Measurements from ENCODE around the gene CCDC57. TPM values are rescaled to one million over a fixed set of nuclear protein-coding genes. Genes with fewer than 3 reads are reported as not detected.
"Not testable (repeated sequence)": the region's sequence is repeated elsewhere in the genome, so short reads cannot be mapped to it uniquely, and the experiment has no call there.

The CCDC57 gene
- total and polyA plus RNA-seq, 12 donors: 7.0 to 34.5 (median 10.7) TPM

DNA sequence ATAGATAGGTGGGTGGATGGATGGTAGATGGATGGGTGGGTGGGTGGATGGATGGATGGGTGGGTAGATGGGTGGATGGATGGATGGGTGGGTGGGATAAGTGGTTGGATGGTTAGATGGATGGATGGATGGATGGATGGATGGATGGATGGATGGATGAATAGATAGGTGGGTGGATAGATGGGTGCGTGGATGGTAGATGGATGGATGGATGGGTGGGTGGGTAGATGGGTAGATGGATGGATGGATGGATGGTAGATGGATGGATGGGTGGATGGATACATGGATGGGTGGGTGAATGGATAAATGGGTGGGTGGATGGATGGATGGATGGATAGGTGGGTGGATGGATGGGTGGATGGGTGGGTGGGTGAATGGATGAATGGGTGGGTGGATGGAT is 64.6 kb downstream of the CCDC57 start:
- no peaks in the 10 kb centered on the region for H3K27me3 ChIP-seq
- 100% methylated on average over 1 of the region's 1 CpG for WGBS, 2 donors
- no peak for TF ChIP-seq CTCF (IDR thresholded peaks at IDR 0.05)
- H3K4me3 ChIP-seq: no peak overlapping the region
- H3K27ac ChIP-seq: no peak overlapping the region
- ATAC-seq (no peak), DNase-seq (no peak)
- peaks cover 0 to 8% (median 0%) of the 10 kb centered on the region in 9 donors for H3K36me3 ChIP-seq
- no peaks in the 10 kb centered on the region for H3K9me3 ChIP-seq
- intact Hi-C loops (cut with DNase I): no loop called here
- H3K4me1 ChIP-seq: no peaks in the 10 kb centered on the region

GRCh38 chr17:82146663-82147654 is 65.7 kb downstream of the CCDC57 start:
- no peaks in the 10 kb centered on the region for H3K27me3 ChIP-seq
- intact Hi-C loops (cut with DNase I): no loop called here

DNA sequence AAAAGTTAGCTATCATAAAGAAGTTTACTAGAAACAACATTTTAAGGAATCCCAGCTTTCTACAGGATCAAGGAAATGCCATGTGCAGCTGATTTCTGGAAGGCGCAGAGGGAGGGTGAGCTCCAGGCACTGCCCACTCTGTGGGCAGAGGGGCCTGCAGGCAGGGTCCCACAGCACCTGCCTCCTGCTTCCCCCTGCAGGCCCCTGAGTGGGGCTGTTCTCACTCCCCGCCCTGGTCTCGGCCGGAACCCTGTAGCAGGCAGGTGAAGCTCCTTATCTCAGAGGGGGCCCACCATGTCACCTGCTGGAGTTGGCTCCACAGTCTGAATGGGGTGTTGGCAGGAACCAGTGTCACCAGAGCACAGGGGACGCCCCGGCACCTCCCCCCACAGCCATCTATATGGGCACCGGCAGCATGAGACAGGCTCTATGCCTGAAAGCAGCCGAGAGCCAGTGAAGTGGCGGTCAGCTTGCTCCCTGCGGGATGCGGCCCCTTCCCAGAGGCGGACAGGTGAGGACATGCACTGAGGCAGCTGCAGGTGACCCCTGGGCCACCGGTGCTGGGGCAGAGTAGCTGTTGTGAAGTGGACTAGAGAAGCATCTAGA is 67.0 kb downstream of the CCDC57 start:
- H3K36me3 ChIP-seq: peaks cover 0 to 8% (median 0%) of the 10 kb centered on the region in 9 donors
- intact Hi-C loops (cut with DNase I): no loop called here
- H3K27me3 ChIP-seq: no peaks in the 10 kb centered on the region
- ATAC-seq (peak in 1 of 8 donors; percentile 22), DNase-seq (no peak)
- no peaks in the 10 kb centered on the region for H3K4me1 ChIP-seq
- H3K4me3 ChIP-seq: no peak overlapping the region
- H3K9me3 ChIP-seq: no peaks in the 10 kb centered on the region
- 93 to 94% methylated on average over 13 of the region's 13 CpGs for WGBS, 2 donors
- no peak overlapping the region for H3K27ac ChIP-seq
- TF ChIP-seq CTCF (IDR thresholded peaks at IDR 0.05): no peak

More at GRCh38 chr17:82146663-82147654, 65.7 kb downstream of the CCDC57 start:
- no peaks in the 10 kb centered on the region for H3K4me1 ChIP-seq
- H3K9me3 ChIP-seq: no peaks in the 10 kb centered on the region
- TF ChIP-seq CTCF (IDR thresholded peaks at IDR 0.05): no peak
- no peak for DNase-seq
- 88 to 91% methylated on average over 18 of the region's 18 CpGs for whole genome bisulfite sequencing, 2 donors
- H3K4me3 ChIP-seq: no peak overlapping the region
- peaks cover 0 to 8% (median 0%) of the 10 kb centered on the region in 9 donors for H3K36me3 ChIP-seq
- no peak for ATAC-seq
- no peak overlapping the region for H3K27ac ChIP-seq

GRCh38 chr17:82143333-82143732 is 69.3 kb downstream of the CCDC57 start:
- no peak for ATAC-seq
- Histone ChIP-seq H3K36me3 (peaks cover 0 to 8% (median 0%) of the 10 kb centered on the region in 9 donors), H3K9me3 (no peaks in the 10 kb centered on the region), H3K4me1 (no peaks in the 10 kb centered on the region), H3K27me3 (no peaks in the 10 kb centered on the region), H3K4me3 (no peak overlapping the region), H3K27ac (no peak overlapping the region)
- intact Hi-C loops (cut with DNase I): no loop called here
- TF ChIP-seq CTCF (IDR thresholded peaks at IDR 0.05): no peak
- WGBS, 2 donors: 89 to 93% methylated on average over 8 of the region's 8 CpGs
- DNase-seq: no peak

- DNase-seq; H3K4me3 ChIP-seq; ATAC-seq; intact Hi-C loops (cut with DNase I); H3K27me3 ChIP-seq; H3K27ac ChIP-seq; H3K36me3 ChIP-seq; H3K4me1 ChIP-seq; H3K9me3 ChIP-seq: not testable (repeated sequence)
- 90 to 92% methylated on average over 10 of the region's 10 CpGs for WGBS, 2 donors
Observed at GRCh38 chr17:82139961-82140360, 72.7 kb downstream of the CCDC57 start.

All from heart right ventricle (tissue), 16 donors.